SKM-1 (cell line): ENCODE data around the gene ABCC4.
"Not testable (repeated sequence)": the region's sequence is repeated elsewhere in the genome, so short reads cannot be mapped to it uniquely, and the experiment has no call there.

ENCODE experiments used
- DNase-seq: peaks from one replicate; lab custom pipeline; 2025; ENCODE audit not compliant: unreplicated experiment; lab: John Stamatoyannopoulos, UW

Gene ABCC4

DNA sequence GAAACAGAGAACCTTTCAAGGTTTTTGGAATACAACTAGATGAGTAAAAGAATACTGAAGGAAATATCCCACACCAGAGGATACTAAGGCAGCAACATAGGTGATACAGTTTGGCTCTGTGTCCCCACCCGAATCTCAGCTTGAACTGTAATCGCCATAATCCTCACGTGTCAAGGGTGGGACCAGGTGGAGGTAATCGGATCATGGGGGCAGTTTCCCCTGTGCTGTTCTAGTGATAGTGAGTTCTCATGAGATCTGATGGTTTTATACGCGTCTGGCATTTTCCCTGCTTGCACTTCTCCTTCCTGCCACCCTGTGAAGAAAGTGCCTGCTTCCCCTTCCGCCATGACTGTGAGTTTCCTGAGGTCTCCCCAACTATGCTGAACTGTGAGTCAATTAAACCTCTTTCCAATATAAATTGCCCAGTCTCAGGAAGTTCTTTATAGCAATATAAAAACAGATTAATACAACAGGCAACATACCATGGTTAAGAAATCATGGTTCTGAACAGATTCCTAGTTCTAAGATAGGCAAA is 97.0 kb downstream of the ABCC4 start:
- DNase-seq = no peak

DNA sequence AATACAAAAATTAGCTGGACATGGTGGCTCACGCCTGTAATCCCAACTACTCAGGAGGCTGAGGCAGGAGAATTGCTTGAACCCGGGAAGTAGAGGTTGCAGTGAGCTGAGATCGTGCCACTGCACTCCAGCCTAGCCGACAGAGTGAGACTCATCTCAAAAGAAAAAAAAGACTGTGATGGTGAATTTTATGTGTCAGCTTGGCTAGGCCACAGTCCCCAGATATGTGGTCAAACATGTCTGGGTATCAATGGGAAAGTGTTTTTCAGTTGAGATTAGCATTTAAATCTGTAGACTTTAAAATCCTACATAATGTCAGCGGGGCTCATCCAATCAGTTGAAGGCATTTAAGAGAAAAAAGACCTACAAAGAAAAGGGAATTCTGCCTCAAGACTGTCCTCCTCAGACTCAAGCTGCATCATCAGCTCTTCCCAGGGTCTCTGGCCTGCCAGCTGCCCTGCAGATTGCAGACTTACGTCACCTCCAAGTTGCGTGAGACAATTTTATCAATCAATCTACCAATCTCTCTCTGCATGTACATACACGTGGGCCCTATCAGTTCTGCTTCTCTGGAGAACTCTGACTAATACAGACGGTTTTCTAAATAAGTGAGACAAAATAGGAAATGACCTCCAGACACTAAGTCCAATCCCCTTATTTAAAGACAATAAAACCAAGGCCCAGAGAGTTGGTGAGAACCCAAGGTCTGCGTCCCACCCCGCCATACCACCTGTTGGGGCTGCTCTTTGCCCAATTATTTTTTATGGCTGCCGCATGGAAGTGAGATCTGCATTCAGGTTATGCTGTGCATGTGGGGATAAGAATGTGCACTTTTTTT is 99.2 kb downstream of the ABCC4 start:
- DNase-seq = no peak

DNA sequence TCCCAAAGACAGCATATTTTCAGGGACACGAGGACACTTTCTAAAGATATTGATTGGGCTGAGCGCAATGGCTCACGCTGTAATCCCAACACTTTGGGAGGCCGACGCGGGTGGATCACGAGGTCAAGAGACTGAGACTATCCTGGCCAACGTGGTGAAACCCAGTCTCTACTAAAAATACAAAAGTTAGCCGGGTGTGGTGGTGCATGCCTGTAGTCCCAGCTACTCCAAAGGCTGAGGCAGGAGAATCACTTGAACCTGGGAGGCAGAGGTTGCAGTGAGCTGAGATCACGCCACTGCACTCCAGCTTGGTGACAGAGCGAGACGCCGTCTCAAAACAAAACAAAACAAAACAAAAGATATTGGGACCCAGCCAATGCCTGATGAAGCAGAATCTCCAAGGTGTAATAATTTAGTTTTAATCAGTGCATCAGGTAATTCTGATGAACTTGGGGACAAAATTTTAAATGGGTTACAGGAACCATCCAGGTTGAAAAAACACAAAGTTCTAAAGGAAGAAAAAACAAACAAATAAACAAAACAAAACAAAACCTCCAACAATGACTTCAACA is 100.8 kb downstream of the ABCC4 start:
- DNase-seq = not testable (repeated sequence)

DNA sequence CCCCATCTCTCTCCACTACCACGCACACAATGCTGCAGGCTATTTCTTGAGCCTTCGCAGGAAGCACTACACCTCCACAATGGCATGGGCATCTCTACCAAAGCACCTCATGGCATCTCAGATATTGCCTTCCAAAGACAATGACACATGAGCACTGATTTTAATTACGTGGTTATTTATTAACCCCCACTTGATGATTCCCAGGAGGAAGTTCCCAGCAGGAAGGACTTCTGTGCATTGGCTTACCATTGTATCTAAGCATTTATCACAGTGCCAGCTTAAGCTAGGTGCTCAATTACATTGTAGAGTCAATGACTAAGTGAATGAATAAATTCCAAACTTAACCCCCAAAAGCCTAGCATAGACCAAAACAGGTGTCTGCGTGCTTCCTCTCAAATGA is 101.4 kb downstream of the ABCC4 start:
- no peak for DNase-seq

DNA sequence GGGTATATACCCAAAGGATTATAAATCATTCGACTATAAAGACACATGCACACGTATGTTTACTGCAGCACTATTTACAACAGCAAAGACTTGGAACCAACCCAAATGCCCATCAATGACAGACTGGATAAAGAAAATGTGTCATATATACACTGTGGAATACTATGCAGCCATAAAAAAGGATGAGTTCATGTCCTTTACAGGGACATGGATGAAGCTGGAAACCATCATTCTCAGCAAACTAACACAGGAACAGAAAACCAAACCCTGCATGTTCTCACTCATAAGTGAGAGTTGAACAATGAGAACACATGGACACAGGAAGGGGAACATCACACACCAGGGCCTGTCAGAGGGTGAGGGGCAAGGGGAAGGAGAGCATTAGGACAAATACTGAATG is 102.6 kb downstream of the ABCC4 start:
- not testable (repeated sequence) for DNase-seq

DNA sequence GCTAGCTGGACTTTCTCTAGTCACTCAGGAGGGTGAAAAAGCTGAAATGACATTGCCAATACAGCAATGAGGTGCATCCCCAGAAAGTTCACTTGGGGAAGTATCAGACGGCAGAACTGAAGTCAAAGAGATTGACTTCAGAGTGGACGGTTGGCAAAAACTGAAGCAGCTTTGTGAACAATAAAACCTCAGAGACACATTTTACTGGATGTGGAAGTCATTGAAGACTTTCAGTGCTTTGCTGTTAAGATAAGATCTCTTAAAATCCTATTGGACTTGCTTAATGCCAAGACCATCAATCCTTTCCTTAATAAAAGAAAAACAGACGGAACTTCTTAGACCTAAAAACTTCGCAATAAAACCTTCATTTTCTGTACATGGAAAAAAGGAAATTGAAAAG is 103.7 kb downstream of the ABCC4 start:
- DNase-seq = no peak

DNA sequence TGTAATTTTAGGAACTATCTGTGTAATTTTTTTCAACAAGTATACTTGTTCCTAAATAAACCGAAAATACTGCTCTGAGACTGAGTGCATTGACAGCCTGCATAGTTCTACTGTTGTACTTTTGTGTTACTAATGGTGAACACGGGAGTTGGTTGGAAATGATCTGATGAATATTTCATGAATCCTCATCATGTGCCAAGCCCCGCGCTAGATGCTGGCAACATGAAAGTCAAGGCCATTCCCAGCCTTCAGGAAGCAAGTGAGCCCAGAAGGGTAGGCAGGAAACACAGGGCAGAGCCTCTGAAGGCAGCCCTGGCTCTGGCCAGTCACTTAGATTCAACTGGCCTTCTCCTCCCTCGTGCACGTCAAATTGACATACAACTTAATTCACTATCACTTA is 106.1 kb downstream of the ABCC4 start:
- DNase-seq = no peak

DNA sequence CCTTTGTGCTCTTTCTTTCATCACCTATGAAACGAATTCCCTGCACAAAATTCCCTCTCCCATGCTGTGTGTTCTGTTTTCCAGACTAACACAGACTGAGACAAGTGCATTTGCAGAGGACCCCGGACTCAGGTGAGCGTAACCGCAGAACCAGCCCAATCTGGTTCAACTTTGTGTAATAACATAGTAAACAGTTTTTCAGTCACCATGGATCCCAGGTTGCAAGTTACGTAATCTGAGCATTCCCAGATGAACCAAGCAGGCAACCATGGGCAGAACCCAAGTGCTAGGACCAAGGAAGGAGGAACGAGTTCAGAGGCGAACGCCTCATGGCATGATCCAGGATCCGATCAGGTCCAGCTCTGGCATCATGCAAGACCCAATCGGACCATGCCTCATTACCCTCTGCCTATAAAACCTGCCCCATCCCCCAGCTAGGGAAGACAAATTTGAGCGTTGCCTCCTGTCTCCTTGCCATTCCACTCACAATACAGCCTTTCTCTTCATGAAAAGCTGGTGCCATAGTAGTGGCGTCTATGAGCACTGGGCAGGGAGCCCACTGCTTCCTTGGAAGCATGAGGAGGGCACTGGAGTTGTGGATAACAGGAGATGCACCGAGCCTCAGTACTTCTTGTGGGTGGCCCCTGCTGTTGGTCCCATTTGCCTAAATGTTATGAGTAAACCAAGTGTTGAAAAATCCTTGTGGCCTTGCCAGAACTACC is 107.6 kb downstream of the ABCC4 start:
- DNase-seq = no peak

DNA sequence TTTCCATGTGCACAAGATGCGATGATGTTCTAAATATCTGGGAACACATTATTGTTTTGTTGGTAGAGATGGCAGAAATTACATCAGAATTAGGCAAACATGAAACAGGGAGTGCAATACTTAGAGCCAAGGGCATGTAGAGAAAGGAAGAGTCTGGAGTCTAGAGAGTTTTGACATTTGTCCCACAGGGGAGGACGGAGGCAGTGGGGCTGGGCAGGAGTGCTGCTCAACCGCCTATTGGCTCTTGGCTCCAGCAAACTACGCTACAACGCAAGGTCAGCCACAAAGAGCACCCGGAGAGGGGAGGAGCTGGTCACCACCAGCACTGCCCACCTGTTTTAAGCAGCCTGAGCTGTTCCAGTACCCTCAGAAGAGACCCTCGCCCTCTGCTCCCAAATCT is 108.3 kb downstream of the ABCC4 start:
- DNase-seq = no peak

DNA sequence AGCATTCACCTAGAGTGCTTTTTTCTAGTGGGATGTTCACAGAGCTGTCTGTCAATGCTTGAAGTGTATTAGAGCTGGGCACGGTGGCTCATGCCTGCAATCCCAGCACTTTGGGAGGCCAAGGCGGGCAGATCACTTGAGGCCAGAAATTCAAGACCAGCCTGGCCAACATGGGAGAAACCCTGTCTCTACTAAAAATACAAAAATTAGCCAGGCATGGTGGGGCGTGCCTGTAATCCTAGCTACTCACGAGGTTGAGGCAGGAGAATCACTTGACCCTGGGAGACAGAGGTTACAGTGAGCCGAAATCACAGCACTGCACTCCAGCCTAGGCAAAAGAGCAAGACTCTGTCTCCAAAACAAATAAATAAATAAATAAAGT is 108.7 kb downstream of the ABCC4 start:
- DNase-seq = not testable (repeated sequence)

DNA sequence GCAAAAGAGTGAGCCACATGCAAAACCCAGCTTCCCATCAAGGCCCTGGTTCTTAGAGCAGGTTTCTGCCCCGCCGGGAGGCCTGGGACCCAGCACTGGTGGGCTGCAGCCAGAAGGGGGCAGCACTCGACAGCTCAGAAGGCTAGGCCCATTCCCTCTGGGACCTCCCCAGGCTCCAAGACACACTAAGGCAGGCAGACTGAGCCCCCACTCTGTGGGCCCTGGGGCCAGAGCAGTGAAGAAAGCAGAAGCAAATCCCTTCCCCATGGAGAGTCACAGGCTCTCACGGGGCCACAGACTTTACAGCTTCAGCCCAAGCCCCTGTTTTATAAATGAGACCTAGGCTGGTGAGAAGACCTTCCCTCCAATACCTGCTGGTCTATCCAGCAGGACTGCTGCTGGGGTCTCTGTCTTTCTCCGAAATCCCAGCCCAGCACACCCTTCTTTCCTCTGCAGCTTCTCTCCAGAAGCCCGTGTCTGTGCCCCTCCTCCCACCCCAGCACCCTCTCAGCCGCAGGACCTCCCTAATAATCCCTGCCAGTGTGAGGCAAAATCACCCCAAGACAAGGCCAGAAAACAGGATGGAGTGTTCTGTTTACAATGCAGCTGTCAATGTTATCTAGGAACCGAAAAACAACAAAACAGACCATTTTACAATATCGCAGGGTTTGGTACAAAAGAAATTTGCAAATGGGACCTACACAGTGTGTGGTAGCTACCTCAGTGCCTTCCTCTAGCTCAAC is 109.3 kb downstream of the ABCC4 start:
- peak; percentile 22 for DNase-seq

DNA sequence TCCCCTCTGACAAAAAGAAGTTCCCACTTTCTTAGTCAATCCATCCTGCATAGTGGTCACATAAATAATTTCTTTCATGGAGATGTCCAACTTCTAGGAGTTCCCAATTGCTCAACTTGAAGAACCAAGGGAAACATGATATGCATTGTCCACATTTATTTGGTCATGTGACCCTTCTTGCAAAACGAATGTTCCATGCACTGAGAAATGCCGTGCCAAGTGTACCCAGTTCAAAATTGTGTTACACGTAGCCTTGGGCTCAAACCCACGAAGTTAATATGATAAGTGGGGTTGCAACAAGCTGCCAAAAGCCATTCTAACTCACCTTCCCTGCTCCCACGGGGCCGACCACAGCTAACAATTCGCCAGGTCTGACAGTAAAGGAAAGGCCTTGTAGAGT is 113.1 kb downstream of the ABCC4 start:
- no peak for DNase-seq

DNA sequence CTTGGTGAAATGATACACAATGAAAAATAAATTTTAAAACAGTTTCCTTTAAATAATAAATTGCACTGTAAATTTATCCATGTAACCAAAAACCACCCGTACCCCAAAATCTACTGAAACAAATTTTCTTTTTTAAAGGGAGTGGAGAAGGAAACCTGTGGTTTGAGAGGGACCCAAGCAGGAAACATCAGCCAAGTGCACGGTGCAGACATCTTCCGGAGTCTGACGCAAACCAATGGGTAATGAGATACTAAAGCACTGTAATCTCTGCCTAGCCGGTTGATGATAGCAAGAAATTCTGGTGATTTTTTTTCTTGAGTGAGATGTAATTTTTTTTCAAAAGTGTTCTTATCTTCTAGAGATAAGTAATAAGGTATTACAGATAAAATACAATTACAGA is 115.4 kb downstream of the ABCC4 start:
- no peak for DNase-seq

DNA sequence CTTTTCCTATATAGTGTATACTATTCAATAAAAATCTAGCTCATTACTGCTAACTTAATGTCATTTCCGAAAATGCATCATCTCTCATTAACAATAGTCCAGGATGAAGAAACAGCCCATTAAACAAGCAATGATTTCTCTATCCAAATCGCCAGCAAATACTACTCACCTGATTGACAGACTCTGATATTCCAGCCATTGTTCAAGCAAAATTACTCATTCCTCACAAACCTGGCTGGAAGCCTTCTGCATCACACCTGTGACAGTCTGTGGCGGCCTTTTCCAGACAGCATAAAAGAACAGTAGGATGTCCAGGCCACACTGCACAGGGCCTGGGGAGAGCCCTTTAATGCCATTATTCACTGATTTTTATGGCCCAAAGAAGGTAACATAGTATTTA is 115.9 kb downstream of the ABCC4 start:
- DNase-seq = no peak

DNA sequence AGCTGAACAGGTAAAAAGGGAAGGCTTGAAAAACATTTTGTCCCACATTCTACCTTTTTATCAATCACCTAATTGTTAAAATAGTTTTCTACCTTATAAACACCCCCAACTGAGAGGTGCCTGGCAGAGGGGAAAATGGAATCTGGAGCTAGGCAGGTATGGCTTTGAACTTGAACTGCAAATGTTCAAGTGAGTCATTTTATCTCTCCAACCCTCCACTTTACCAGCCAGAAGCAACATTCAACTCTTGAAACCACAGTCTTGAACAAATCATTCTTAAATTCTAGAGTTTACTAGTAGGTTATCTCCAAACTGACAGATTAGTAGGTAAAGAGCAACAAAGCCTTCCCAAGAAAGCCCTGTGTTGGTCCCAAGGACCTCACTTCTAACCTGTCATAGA is 116.9 kb downstream of the ABCC4 start:
- DNase-seq = no peak

DNA sequence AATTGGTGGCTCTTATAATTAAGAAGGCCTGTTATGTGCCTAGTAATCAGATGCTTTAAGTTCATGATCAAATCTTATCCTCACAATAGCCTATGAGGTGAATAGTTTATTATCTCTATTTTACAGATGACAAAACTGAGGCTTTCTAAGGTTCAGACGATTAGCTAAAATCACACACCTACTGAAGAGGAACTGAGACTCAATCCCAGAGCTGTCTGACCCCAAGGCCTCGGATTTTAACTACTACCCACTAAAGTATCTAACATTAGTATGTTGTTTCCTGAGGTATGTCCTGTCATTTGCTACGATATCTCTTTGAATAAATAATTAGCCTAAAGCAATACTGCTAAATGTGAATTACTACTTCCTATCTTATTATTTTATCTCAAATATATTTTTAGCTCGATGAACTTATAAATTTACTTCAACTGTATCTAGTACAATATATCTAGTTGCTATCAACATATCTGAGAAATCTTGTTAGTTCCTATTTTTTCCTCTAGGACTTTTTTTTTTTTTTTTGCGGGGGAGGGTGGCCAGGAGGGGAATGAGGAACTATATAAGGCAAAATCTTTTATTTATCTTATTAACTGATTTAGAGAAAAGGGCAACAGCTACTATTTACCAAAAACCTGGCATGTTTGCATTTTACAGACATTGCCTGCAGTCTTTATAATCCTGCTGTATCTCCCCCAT is 118.5 kb downstream of the ABCC4 start:
- DNase-seq = no peak

DNA sequence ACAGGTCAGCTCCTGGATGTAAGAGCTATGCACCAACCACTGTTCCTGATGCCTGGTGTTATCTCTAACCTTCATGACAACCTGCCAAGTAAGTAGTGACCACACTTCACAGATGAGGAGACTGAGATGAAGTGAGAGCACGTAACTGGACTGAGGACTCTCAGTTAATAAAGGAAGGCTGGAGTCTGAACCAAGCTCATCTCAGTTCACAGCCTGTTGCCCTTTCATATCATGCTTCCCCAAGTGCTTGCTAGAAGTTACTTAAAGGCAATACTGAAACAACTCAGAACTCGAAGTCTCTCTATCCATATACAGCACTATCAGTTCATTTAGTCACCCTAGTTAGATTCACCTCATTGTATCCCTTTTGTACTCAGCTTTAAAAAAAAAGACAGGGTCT is 119.7 kb downstream of the ABCC4 start:
- no peak for DNase-seq

DNA sequence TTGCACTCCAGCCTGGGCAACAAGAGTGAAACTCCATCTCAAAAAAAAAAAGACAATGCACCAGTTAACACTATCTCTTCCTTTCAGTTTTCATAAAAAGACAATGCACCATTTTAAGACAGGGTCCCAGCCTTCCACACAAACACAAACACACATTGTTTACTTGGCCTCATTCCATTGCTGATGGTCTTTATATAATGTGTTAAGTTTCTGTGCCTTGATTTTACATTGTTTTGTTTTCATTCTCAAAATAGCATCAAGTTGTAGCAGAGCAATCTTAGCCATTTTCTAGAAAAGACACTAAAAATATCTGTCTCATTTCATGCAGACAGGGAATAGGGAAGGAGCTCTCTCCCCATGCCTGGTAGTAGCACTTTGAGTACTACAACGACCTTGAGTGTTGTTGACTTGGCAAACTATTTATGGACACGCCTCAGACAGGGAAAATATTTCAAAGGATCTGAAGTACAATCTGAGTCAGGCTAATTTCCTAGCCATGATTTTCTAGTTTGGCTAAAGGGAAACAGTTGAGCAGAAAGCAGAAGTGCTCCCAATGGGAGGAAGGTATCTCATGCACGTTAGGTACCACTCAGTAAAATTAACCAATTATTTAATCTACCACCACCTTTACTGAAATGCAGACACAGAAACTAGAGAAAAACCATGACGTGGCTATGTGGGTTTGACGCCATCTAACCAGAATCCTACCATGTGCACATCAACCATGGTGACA is 120.6 kb downstream of the ABCC4 start:
- no peak for DNase-seq

DNA sequence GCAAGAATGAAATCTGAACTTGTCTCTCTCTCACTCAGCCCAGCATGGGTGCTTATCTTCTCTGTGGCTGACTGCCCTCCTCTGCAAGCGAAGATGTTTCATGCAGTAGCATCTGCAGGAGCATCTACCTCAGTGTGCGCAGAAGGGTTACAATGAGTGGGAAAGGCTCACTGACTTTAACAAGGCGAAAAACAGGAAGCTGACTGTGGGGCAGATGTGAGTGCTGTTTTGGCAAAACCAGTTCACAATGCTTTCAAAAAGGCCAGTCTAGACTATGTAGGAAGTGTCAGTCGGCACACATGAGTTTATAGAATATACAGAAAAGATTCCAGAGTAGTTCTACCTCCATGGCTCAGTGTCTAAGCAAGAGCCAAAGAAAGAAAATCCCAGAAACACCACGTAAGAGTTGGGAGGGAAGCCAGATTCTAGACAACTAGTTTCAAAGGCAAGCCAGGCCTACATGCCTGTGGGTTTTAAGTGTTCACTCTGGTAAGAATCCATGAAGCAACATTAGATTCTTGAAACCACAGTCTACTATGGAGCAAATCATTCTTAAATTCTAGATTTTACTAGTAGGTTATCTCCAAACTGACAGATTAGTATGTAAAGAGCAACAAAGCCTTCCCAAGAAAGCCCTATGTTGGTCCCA is 124.5 kb downstream of the ABCC4 start:
- no peak for DNase-seq

DNA sequence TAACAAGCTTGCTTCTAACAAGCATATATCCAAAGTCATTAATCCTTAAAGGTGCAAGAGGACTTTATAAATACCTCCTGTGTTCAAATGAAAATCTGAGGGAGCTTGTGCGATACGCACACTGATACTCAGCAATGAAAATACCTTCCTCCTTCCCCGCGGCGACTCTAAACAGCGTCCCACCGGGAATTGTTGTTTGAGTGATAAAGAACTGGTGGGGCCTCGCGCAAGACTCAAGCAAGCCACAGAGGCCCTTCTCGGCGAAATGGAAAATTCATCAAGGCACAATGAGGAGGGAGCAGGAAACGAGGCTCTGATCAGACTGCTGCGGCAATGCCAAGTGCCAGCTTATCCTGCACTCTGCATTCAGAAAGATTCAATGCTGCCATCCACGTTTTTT is 126.7 kb downstream of the ABCC4 start:
- DNase-seq = no peak
